IMR-90 (cell line): ENCODE results near the gene ZCCHC13. TPM values are rescaled to one million over a fixed set of nuclear protein-coding genes. Genes with fewer than 3 reads are reported as not detected.

Experiments
- ATAC-seq: fragments of 200-7000 bp; cut with Tn5 transposase; 2 replicates; pipeline ENCODE4 v1.9.1; 2020; ENCODE audit warnings: low read depth, mild to moderate bottlenecking, moderate library complexity
- BruUV-seq: library from RNA; stranded (reverse); fragments of 400-500 nt; replicated peaks from 2 replicates; lab custom pipeline; 2021; lab: Mats Ljungman, UMichigan
- CTCF ChIA-PET: fragments of 300-600 bp; formaldehyde crosslinking; extraction: SDS; loops from one replicate; lab custom pipeline; 2021; ENCODE audit warnings: antibody characterized with exemption; lab: Yijun Ruan, JAX
- POLR2A ChIA-PET: fragments of 300-600 bp; sonication (Branson Sonifier 250); formaldehyde crosslinking; loops from one replicate; lab custom pipeline; 2022; ENCODE audit warnings: antibody characterized with exemption; ENCODE audit not compliant: unreplicated experiment; lab: Charles Lee
- DNase-seq: peaks from one replicate; pipeline ENCODE4 v3.0.0; 2013
- H2AFZ ChIP-seq: replicated peaks from 2 replicates; pipeline ENCODE3; 2013; ENCODE audit warnings: low read length, mild to moderate bottlenecking; ENCODE audit not compliant: poor library complexity
- H2AK5ac ChIP-seq: 2 replicates; pipeline ENCODE4 v1.6.1; 2013; ENCODE audit warnings: low read depth, low read length, inconsistent platforms
- H2AK9ac ChIP-seq: replicated peaks from 2 replicates; pipeline ENCODE3; 2013; ENCODE audit warnings: mild to moderate bottlenecking, low read depth, low read length, moderate library complexity; ENCODE audit not compliant: poor library complexity
- H2BK120ac ChIP-seq: 2 replicates; pipeline ENCODE4 v1.6.1; 2013; ENCODE audit warnings: low read depth, low read length, inconsistent platforms
- H2BK15ac ChIP-seq: 3 replicates; pipeline ENCODE4 v1.6.1; 2013; ENCODE audit warnings: low read depth, low read length, inconsistent platforms
- H2BK20ac ChIP-seq: 2 replicates; pipeline ENCODE4 v1.6.1; 2013; ENCODE audit warnings: low read depth, mild to moderate bottlenecking, inconsistent platforms, low read length, moderate library complexity
- H2BK5ac ChIP-seq: 2 replicates; pipeline ENCODE4 v1.6.1; 2013; ENCODE audit warnings: mild to moderate bottlenecking, low read depth, low read length, inconsistent platforms; ENCODE audit not compliant: poor library complexity, severe bottlenecking
- H3K14ac ChIP-seq: replicated peaks from 2 replicates; pipeline ENCODE4 v1.6.1; 2013; ENCODE audit warnings: low read depth, low read length, inconsistent platforms
- H3K18ac ChIP-seq: 2 replicates; pipeline ENCODE4 v1.6.1; 2013; ENCODE audit warnings: low read depth, low read length, control low read depth
- H3K23ac ChIP-seq: 2 replicates; pipeline ENCODE4 v1.6.1; 2013; ENCODE audit warnings: low read depth, low read length, inconsistent platforms
- H3K27ac ChIP-seq: 2 replicates; pipeline ENCODE4 v1.5.1; 2013; ENCODE audit warnings: mild to moderate bottlenecking, control low read depth, low read length; ENCODE audit not compliant: insufficient read depth
- H3K27me3 ChIP-seq: 2 replicates; pipeline ENCODE4 v1.6.1; 2013; ENCODE audit warnings: low read length; ENCODE audit not compliant: control insufficient read depth, insufficient read depth
- H3K36me3 ChIP-seq: 2 replicates; pipeline ENCODE4 v1.6.1; 2013; ENCODE audit warnings: low read length, mixed read lengths; ENCODE audit not compliant: control insufficient read depth, insufficient read depth
- H3K4ac ChIP-seq: 2 replicates; pipeline ENCODE4 v1.6.1; 2013; ENCODE audit warnings: low read depth, low read length, inconsistent platforms
- H3K4me1 ChIP-seq: 2 replicates; pipeline ENCODE4 v1.6.1; 2013; ENCODE audit warnings: low read length, mixed read lengths; ENCODE audit not compliant: control insufficient read depth, insufficient read depth
- H3K4me2 ChIP-seq: 2 replicates; pipeline ENCODE4 v1.6.1; 2013; ENCODE audit warnings: low read depth, mild to moderate bottlenecking, control low read depth, low read length, moderate library complexity
- H3K4me3 ChIP-seq: 2 replicates; pipeline ENCODE4 v1.5.1; 2013; ENCODE audit warnings: low read depth, mild to moderate bottlenecking, control low read depth, low read length, moderate library complexity; ENCODE audit not compliant: insufficient read depth
- H3K56ac ChIP-seq: 2 replicates; pipeline ENCODE4 v1.6.1; 2013; ENCODE audit warnings: low read length, inconsistent platforms; ENCODE audit not compliant: insufficient read depth; ENCODE audit errors: extremely low read depth
- H3K79me1 ChIP-seq, 2 experiments: 2 replicates each; pipeline ENCODE4 v1.6.1; 2013; ENCODE audit warnings: low read length in 2 of 2, inconsistent platforms in 1 of 2, low read depth in 1 of 2
- H3K9ac ChIP-seq: 2 replicates; pipeline ENCODE4 v1.6.1; 2013; ENCODE audit warnings: low read depth, low read length, control low read depth
- H3K9me1 ChIP-seq: 2 replicates; pipeline ENCODE4 v1.6.1; 2013; ENCODE audit warnings: low read length, inconsistent platforms; ENCODE audit not compliant: insufficient read depth
- H3K9me3 ChIP-seq: 2 replicates; pipeline ENCODE4 v1.6.1; 2013; ENCODE audit warnings: low read length; ENCODE audit not compliant: control insufficient read depth, insufficient read depth
- H4K20me1 ChIP-seq: 2 replicates; pipeline ENCODE4 v1.6.1; 2013; ENCODE audit warnings: low read length, inconsistent platforms; ENCODE audit not compliant: insufficient read depth
- H4K5ac ChIP-seq: 2 replicates; pipeline ENCODE4 v1.6.1; 2013; ENCODE audit warnings: mild to moderate bottlenecking, low read depth, low read length, control low read depth
- H4K8ac ChIP-seq, 2 experiments: 2 replicates each; pipeline ENCODE4 v1.6.1; 2013; ENCODE audit warnings: low read depth in 2 of 2, low read length in 2 of 2, control low read depth in 1 of 2, inconsistent platforms in 1 of 2
- H4K91ac ChIP-seq: 2 replicates; pipeline ENCODE4 v1.6.1; 2013; ENCODE audit warnings: low read depth, low read length, inconsistent platforms; ENCODE audit not compliant: insufficient read depth
- BHLHE40 ChIP-seq: fragments of 150-350 bp; IDR thresholded peaks from 2 replicates; pipeline ENCODE4 v1.6.1; 2016; ENCODE audit warnings: mild to moderate bottlenecking, low read depth, low read length
- CEBPB ChIP-seq: IDR thresholded peaks from 2 replicates; pipeline ENCODE4 v1.6.1; 2012; ENCODE audit warnings: low read depth, low read length, improper control_type of control experiment
- CHD1 ChIP-seq: IDR thresholded peaks from 2 replicates; pipeline ENCODE4 v1.6.1; 2012; ENCODE audit warnings: low read depth, low read length, improper control_type of control experiment
- CTCF ChIP-seq: conservative IDR thresholded peaks from 2 replicates; pipeline ENCODE4 v1.5.1; 2012; ENCODE audit warnings: mild to moderate bottlenecking, low read depth, low read length, improper control_type of control experiment
- ELK1 ChIP-seq: fragments of 150-350 bp; IDR thresholded peaks from 2 replicates; pipeline ENCODE4 v1.6.1; 2016; ENCODE audit warnings: low read depth, mild to moderate bottlenecking, low read length, moderate library complexity, borderline replicate concordance
- FOS ChIP-seq: fragments of 150-350 bp; IDR thresholded peaks from 2 replicates; pipeline ENCODE4 v1.6.1; 2016; ENCODE audit warnings: low read depth, low read length
- MAFK ChIP-seq: IDR thresholded peaks from 2 replicates; pipeline ENCODE4 v1.6.1; 2012; ENCODE audit warnings: low read depth, low read length, improper control_type of control experiment
- MAZ ChIP-seq: IDR thresholded peaks from 2 replicates; pipeline ENCODE4 v1.6.1; 2012; ENCODE audit warnings: low read depth, mild to moderate bottlenecking, low read length, improper control_type of control experiment, moderate library complexity, borderline replicate concordance
- MXI1 ChIP-seq: IDR thresholded peaks from 2 replicates; pipeline ENCODE4 v1.6.1; 2012; ENCODE audit warnings: low read depth, mild to moderate bottlenecking, low read length, moderate library complexity, borderline replicate concordance
- NFE2L2 ChIP-seq: fragments of 150-350 bp; IDR thresholded peaks from 2 replicates; pipeline ENCODE4 v1.6.1; 2016; ENCODE audit warnings: low read depth, mild to moderate bottlenecking, low read length
- POLR2A ChIP-seq: IDR thresholded peaks from 2 replicates; pipeline ENCODE4 v1.6.1; 2012; ENCODE audit warnings: mild to moderate bottlenecking, low read depth, low read length
- RAD21 ChIP-seq: IDR thresholded peaks from 2 replicates; pipeline ENCODE4 v1.6.1; 2012; ENCODE audit warnings: low read length, improper control_type of control experiment
- RCOR1 ChIP-seq: IDR thresholded peaks from 2 replicates; pipeline ENCODE4 v1.6.1; 2012; ENCODE audit warnings: mild to moderate bottlenecking, low read length, improper control_type of control experiment; ENCODE audit not compliant: insufficient replicate concordance
- RFX5 ChIP-seq: IDR thresholded peaks from 2 replicates; pipeline ENCODE4 v1.8.0; 2012; ENCODE audit warnings: low read depth, mild to moderate bottlenecking, low read length, moderate library complexity
- SMC3 ChIP-seq: fragments of 150-350 bp; IDR thresholded peaks from 2 replicates; pipeline ENCODE4 v1.6.1; 2016; ENCODE audit warnings: low read depth, mild to moderate bottlenecking, antibody characterized with exemption, low read length, moderate library complexity
- USF2 ChIP-seq: fragments of 150-350 bp; IDR thresholded peaks from 2 replicates; pipeline ENCODE4 v1.6.1; 2017; ENCODE audit warnings: mild to moderate bottlenecking, antibody characterized with exemption, low read length, low read depth
- WGBS, 2 experiments: methylation state at CpG; one replicate each; pipeline versions ENCODE4 v1.1.5 to v1.1.7; 2013; ENCODE audit warnings: missing lambda C conversion rate in 2 of 2; ENCODE audit not compliant: insufficient read length in 1 of 2; ENCODE audit errors: extremely low coverage in 2 of 2; 5-methylcytosine and 5-hydroxymethylcytosine counted together
- dilution Hi-C: fragments of 300-500 bp; cut with HindIII; formaldehyde crosslinking; loops from one replicate; pipeline ENCODE4 v1.14.3; 2018; ENCODE audit warnings: low sequenced_read_pairs; ENCODE audit not compliant: unreplicated experiment
- in situ Hi-C: fragments of 300-500 bp; cut with MboI; formaldehyde crosslinking; loops from 3 replicates; pipeline ENCODE4 v1.14.3; 2019; ENCODE audit warnings: low sequenced_read_pairs, inconsistent platforms, mixed read lengths
- intact Hi-C: fragments of 100-400 bp; cut with micrococcal nuclease; formaldehyde crosslinking; loops from 2 replicates; pipeline ENCODE4 v1.10.0; 2022
- polyA plus RNA-seq, 3 experiments: library from polyadenylated mRNA; depleted of rRNA; stranded (reverse); fragments of >200 nt; gene quantifications; 2 replicates each; pipeline ENCODE4 v1.2.3, GENCODE V29; 2012; ENCODE audit warnings: low replicate concordance in 1 of 3
- total RNA-seq: library from RNA; depleted of rRNA; stranded (reverse); fragments of >200 nt; gene quantifications from 2 replicates; pipeline ENCODE4 v1.2.3, GENCODE V29; 2012

ZCCHC13 gene
- total and polyA plus RNA-seq, 2 of the 4 experiments (the other 2 are of a cell fraction): not detected

GRCh38 chrX:74284391-74284952, 19.5 kb upstream of the ZCCHC13 start:
- ChIA-PET CTCF (no interaction called here), POLR2A (no interaction called here)
- H3K14ac ChIP-seq: no peak overlapping the region
- intact Hi-C loops: no loop called here
- no peak overlapping the region for H2AFZ ChIP-seq
- H3K56ac ChIP-seq: no peak overlapping the region
- H3K36me3 ChIP-seq: peaks cover 30% of the 10 kb centered on the region
- H2BK15ac ChIP-seq: no peak overlapping the region
- H3K9ac ChIP-seq: no peak overlapping the region
- TF ChIP-seq SMC3 (no peak), CTCF (no peak), RAD21 (no peak), MAFK (no peak), BHLHE40 (no peak), ELK1 (no peak), USF2 (no peak), MXI1 (no peak), CHD1 (no peak), NFE2L2 (no peak), CEBPB (no peak), RCOR1 (no peak), RFX5 (no peak), MAZ (no peak), POLR2A (no peak), FOS (no peak)
- in situ Hi-C loops: no loop called here
- no peaks in the 10 kb centered on the region; the same call in 1 of the 2 replicates for H3K9me1 ChIP-seq
- no CpG with 5 or more reads among the region's 1 CpG for WGBS, 2 experiments
- no peak overlapping the region for H2BK20ac ChIP-seq
- H2BK120ac ChIP-seq: no peak overlapping the region
- H3K4me2 ChIP-seq: no peak overlapping the region
- H3K27me3 ChIP-seq: no peaks in the 10 kb centered on the region
- H3K79me1 ChIP-seq: peaks cover 9 to 31% of the 10 kb centered on the region in 2 experiments
- H2AK5ac ChIP-seq: no peak overlapping the region
- no peak overlapping the region for H4K8ac ChIP-seq
- DNase-seq (no peak), ATAC-seq (no peak)
- dilution Hi-C loops: no loop called here
- no TSS peak for BruUV-seq
- H3K4ac ChIP-seq: no peak overlapping the region
- H4K20me1 ChIP-seq: peaks cover 31% of the 10 kb centered on the region; the same call in 1 of the 2 replicates
- no peak overlapping the region for H2BK5ac ChIP-seq
- H3K27ac ChIP-seq: no peak overlapping the region
- H3K9me3 ChIP-seq: peaks cover 7% of the 10 kb centered on the region
- H3K18ac ChIP-seq: no peak overlapping the region
- H2AK9ac ChIP-seq: no peak overlapping the region
- no peak overlapping the region for H4K91ac ChIP-seq
- peaks cover 6% of the 10 kb centered on the region for H3K4me1 ChIP-seq
- no peak overlapping the region for H3K4me3 ChIP-seq
- no peak overlapping the region for H3K23ac ChIP-seq
- H4K5ac ChIP-seq: no peak overlapping the region
